NCI-H146 (cell line): Measurements from ENCODE around the gene STXBP5.

Source experiments
- DNase-seq: peaks from one replicate; lab custom pipeline; 2025; lab: John Stamatoyannopoulos, UW

STXBP5 gene

GRCh38 chr6:147204060-147204785 is at the start of gene STXBP5:
TSS of gene STXBP5 (plus strand) at chr6:147204417. CDS start at chr6:147204533, 116 bp downstream.
- DNase-seq: peak; percentile 76

DNA sequence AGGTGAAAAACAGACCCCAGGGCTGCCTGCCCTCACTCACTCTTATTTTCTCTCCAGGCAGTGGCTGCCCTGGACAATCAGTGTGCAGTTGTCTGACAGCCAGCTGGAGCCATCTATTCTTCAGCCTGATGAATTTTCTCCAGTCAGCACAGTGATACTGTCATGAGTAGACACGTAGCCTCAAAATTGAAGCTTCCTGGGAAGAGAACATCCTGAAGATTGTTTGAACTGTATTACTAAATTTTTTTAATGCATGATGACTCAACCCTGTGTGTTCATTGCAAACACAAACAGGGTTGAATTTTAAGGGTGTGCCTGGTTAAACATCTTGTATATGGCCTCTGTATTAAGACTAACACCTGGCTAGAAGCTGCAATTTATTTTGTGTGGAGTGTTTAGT is 49.8 kb upstream of the STXBP5 start:
- DNase-seq: peak; percentile 95

- DNase-seq: peak; percentile 44
These were observed 48.0 kb upstream of the STXBP5 start for GRCh38 chr6:147156218-147156617.

DNA sequence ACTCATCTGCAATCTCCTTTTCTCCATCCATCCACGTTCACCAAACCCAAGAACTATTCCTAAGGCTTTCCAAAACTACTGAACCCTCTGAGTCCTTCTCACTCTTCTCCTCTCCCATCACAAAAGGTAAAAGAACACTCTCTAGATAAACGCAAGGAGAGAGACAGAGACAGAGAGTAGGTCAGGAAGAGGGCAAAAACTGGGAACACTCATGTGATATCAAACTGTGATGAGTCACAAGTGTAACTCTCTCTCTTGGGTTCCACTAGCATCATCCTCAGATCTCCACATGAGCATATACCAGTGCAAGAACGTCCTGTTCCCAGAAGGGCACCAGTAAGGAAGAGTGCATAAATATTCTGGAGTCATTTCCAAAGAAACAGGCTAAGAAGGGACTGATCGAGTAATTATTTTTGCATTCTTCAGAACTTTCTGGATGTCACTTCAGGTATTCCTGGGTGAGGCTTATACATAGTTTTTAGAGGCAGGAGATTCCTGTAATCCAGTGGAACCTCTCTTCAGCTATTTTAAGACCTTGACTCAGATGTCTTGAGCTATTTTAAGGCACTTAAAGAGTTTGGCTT is 47.3 kb upstream of the STXBP5 start:
- DNase-seq: no peak

DNA sequence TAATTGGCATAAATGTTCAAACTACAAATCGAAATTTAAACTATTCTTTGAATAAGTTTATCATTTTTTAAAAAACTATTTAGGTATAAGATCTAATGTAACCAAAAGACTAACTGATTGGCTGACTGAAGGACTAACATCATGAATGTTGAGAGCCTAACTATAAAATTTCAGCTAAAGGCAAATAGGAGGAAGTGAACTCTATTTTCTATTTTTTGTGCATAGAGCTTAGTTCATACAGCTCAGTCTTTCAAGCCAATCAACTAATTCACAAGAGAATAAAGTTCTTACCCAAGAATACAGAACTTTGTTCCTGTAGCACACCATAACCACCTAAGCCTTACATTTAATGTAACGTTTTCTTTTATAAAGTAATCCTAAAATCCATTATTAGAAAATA is 46.3 kb upstream of the STXBP5 start:
- no peak for DNase-seq

DNA sequence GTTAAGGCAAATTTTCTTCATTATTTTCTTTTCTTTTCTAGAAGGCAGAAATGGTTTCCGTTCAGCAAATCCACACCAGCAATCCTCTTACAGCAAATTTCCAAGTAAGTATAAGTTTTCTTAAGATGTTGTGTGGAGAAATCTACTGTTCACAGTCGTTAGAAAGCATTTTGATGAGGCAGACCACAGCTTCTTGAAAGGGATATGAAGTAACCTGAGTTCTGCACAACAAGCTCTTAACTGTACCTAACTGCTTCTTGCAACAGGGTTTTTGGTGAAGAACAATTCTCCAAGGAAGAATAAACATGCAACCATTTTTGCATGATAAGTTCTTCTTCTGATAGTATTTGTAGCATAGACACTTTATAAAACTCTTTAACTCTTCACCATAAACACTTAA is 45.3 kb upstream of the STXBP5 start:
- no peak for DNase-seq

- no peak for DNase-seq
These were observed 44.5 kb upstream of the STXBP5 start for GRCh38 chr6:147159536-147160374.

- DNase-seq: no peak
These were observed 43.6 kb upstream of the STXBP5 start for GRCh38 chr6:147160593-147160992.

GRCh38 chr6:147161253-147161973 is 42.8 kb upstream of the STXBP5 start:
- DNase-seq: no peak

GRCh38 chr6:147161974-147162495 is 42.2 kb upstream of the STXBP5 start:
- DNase-seq: no peak

GRCh38 chr6:147164761-147165160 is 39.5 kb upstream of the STXBP5 start:
- DNase-seq: no peak

- DNase-seq: peak; percentile 74
These were observed 37.8 kb upstream of the STXBP5 start for GRCh38 chr6:147166360-147166944.

DNA sequence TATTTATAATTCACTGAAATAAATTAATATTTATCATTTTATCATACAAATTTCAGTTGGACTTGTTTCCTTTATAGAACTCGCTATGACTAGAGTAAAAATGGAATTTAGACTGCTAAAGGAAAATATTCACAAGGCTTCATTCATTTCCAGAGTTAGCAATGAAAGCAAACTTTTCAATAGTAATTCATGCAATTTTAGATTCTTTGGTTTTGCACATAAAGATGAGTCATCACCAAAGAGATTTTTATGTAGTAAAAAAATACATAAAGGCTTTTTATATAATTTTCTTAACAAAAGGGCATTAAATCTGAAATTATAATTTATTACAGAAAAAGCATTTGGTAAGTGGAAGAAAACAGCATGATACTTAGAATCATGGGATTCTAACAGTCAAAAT is 37.2 kb upstream of the STXBP5 start:
- no peak for DNase-seq

- no peak for DNase-seq
These were observed 36.4 kb upstream of the STXBP5 start for GRCh38 chr6:147167576-147168461.

- DNase-seq: no peak
These were observed 34.7 kb upstream of the STXBP5 start for GRCh38 chr6:147169529-147169928.

DNA sequence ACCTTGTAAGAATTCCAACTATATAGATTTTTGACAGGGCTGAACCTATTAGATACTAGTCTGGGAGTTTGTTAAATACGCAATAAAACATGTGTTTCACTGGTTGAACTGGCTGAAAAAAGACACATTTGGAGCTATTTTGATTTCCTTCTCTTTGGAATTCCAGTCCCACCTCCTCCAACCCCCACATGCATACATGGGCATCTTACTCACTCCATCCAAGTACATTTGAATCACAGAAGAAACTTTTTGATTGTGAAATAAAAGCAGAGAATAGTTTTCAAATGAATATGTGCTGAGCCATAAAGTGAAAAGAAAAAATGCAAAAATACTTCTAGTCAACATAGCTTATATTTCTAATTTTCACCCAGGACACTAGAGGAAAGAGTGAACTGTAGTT is 33.9 kb upstream of the STXBP5 start:
- no peak for DNase-seq

GRCh38 chr6:147173140-147173539 is 31.1 kb upstream of the STXBP5 start:
- no peak for DNase-seq

GRCh38 chr6:147173675-147174308 is 30.4 kb upstream of the STXBP5 start:
- DNase-seq: no peak

GRCh38 chr6:147176795-147177194 is 27.4 kb upstream of the STXBP5 start:
- peak; percentile 75 for DNase-seq

DNA sequence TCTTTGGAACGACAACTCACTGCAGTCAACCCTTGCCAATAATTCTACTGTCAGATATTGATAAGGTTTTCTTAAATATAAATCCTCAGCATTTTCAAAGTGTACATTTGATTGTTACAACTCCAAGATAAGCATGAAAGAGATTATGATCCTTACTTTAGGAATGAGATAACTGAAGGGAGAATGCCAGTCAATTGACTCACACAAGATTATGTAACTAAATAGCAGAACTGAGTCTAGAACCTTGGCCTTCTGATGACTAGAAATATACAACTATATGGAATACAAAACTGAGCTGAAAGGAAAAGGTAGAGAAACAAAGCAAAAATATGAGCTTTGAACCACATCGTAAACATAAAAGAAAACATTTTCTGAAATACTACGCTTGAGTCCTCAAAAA is 26.9 kb upstream of the STXBP5 start:
- no peak for DNase-seq
